Cardiac septum (tissue), 1 donor: Measurements from ENCODE around the gene SIRT2. TPM values are rescaled to one million over a fixed set of nuclear protein-coding genes. Genes with fewer than 3 reads are reported as not detected.

Source experiments
- DNase-seq: peaks from one replicate; pipeline ENCODE4 v3.0.0-alpha.2; 2020; ENCODE audit warnings: low spot score
- intact Hi-C: fragments of 100-400 bp; cut with DNase I; formaldehyde crosslinking; loops from one replicate; pipeline ENCODE4 v1.14.0; 2022
- total RNA-seq: library from RNA; stranded (reverse); fragmentation: NEBNext Ultra II Directional; extraction: Animal tissue kit (Norgen Biotek cat#: 25700); gene quantifications from one replicate; pipeline ENCODE4 v1.2.1, GENCODE V29; 2021
- donor health status: DM: no; HTN: no; CAD: no.

The SIRT2 gene
- total RNA-seq, 1 donor from 2014 or later: 49.6 TPM

GRCh38 chr19:38850436-38850975 is 48.9 kb downstream of the SIRT2 start:
- intact Hi-C loops: loop anchor here (5.0 kb wide), 3 partner anchors 47 to 233 kb away; partner anchors contain the start of genes ACTN4, EIF3K, MAP4K1 and NFKBIB
- peak; percentile 99 for DNase-seq

GRCh38 chr19:38849860-38850435 is 49.5 kb downstream of the SIRT2 start, which contains the start of gene HNRNPL:
Gene HNRNPL, minus strand, starts transcription at chr19:38849986. Its CDS starts 20 bp downstream, at chr19:38849966.
- intact Hi-C loops: loop anchor here (2.0 to 5.0 kb wide), 4 partner anchors 19 to 233 kb away; partner anchors contain the start of genes ACTN4, ECH1, EIF3K and MAP4K1
- DNase-seq: peak; percentile 100

- intact Hi-C loops: loop anchor here (2.0 kb wide), 1 partner anchor 19 kb away; the partner anchor contains the start of gene ECH1
- DNase-seq: peak; percentile 97
Observed at GRCh38 chr19:38849147-38849859, 50.1 kb downstream of the SIRT2 start.

DNA sequence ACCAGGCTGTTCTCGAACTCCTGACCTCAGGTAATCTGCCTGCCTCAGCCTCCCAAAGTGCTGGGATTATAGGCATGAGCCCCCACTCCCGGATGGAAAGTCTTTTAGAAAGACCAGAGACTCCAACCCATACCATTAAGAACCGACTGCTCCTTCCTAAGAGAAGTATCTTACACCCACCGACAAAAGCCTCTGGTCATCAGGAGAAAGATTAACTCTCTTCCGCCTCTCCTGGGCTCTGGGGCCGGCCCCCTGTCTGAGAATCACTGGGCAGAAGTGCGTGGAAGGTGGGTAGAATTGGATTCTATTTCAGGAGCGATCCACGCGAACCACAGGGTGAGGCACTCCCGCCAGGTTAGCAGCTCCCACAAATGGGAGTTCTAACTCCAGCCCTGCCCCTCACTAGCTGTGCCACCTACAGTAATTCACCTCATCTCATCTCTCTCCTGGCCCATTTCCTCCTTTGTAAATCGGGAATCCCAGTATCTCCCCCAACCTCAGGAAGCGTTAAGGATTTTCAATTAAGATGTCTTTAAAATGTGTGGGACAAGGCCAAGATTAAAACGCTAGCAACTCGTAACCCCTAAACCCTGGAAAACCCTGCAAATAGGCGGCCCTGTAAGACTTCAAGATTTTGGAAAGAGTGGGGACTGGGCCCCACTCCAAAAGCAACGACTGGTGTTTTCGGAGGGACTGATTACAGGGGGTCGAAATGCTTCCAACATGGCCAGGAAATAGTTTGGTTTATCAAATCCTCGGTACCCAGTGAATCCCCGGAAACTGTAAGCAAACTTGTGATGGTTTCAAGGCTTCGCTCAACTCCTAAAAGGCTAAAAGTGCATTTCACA is 50.9 kb downstream of the SIRT2 start:
- intact Hi-C loops: loop anchor here (2.0 kb wide), 1 partner anchor 18 kb away; the partner anchor contains the start of gene ECH1
- no peak for DNase-seq

- intact Hi-C loops: no loop called here
- DNase-seq: no peak
Observed at GRCh38 chr19:38846097-38846496, 53.3 kb downstream of the SIRT2 start.

GRCh38 chr19:38845374-38846024 is 53.9 kb downstream of the SIRT2 start:
- intact Hi-C loops: no loop called here

GRCh38 chr19:38844093-38844686 is 55.2 kb downstream of the SIRT2 start:
- DNase-seq: no peak

More at GRCh38 chr19:38845374-38846024, 53.9 kb downstream of the SIRT2 start:
- DNase-seq: no peak

DNA sequence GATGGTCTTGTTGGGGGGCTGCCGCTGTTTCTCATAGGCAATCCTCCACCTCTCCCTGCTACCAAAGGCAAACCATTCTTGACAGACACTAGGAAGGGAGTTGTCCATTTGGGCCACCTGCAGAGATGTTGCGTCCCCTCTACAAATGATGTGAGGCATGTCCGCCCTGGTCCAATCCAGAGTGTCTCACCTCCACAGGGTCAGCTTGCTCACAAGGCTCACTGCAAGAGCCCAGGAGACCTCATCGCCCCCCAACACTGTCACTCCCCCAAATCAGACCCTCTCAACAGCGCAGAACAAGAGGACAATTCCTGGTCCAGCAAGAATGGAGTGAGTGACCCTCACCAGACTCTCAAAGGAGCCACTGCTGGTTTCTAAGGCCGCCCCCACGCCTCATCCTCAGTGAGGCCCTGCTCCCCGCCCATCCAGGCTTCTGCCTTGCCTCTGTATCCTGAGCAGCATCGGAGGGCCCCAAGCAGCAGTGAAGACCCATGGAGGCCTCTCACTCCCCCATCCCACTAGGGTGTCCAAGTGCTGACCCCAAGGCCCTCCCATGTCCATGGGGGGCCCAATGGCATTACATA is 56.2 kb downstream of the SIRT2 start:
- DNase-seq: no peak
- intact Hi-C loops: no loop called here

More at GRCh38 chr19:38844093-38844686, 55.2 kb downstream of the SIRT2 start:
- intact Hi-C loops: no loop called here

DNA sequence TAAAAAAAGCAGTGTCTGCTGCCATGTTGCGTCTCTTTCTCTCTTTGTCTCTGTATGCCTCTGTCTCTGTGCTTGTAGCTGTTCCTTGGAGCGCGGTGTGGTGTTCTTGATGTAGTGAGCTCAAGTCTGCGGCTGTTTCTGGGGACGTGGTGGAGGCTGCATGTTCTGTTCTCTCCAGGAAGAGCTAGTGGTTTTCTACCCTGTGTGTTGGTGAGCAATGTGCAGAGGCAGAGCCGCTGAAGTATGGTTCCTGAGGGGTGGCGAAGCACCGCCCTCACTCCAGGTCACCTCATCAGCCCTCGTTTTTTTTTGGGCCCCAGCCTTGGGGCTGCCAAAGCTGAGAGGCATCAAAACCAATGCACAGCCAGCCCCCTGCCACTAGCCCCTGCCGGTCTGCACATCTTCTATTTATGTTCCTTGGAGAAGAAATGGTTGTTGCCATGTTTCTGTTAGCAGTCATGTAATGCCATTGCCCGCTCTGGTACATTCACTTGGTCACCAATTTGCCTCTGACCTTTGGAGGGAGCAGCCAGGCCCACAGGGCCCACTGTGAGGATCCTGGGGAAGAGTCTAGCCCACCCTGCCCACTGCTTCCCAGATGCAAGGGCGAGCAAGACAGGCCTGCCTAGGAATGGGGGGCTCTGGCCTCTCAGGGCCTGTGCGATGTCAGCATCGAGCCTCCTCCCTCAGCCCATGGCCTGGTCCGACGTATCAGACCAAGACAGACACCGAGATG is 56.8 kb downstream of the SIRT2 start:
- intact Hi-C loops: no loop called here
- no peak for DNase-seq

DNA sequence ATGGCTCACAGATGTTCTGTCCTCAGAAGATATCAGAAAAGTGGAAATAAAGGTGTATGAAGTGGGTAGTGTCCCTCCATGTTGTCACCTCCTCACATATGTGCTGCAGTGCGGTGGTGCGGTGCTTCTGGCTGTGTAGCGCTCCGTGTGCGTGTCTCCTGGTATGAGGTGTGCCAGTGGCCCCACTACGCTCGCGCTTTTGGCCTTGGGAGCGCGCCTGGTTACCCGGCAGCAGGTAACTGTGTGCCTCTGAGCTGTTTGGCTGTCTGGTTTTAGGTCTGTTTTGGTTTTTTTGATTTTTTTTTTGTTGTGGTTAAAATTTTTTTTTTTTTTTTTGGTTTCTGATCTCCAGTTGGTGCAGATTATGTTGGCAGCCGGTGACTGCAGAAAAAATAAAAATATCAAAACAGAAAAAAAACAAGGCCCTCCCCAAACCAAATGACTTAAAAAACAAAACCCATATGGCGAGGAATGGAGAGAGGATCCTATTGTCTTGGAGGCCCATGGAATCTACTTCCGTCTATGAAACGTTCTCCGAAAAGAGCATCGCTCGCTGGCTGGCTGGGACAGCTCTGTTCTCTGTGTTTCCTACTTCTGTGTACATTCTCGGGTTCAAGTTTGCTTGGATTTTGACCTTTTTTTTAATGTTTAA is 57.5 kb downstream of the SIRT2 start:
- intact Hi-C loops: no loop called here
- DNase-seq: no peak

DNA sequence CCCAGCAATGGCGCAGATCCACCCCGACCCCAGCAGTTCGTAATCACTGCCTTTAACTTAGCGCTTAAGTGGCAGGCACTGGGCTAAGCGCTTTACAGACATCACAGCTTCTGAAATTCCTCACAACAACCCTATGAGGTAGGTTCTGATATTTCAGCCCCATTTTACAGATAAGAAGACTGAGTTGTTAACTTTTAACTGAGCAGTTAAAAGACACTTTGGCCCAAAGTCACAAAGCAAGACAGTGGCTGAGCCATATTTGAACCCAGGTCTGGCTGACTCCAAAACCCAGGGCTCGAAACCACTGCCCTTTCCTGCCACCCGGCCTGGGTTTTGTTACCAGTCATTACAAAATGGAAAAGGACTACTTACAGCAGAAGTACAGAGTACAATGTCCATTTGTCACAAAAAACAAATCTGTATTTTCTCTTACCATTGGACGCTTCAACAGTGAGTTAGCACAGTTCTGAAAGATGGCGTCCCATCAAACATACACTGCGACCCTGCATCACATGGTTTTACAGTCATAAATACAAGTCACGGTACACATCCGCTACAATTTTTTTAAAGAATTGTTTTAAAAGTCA is 58.1 kb downstream of the SIRT2 start:
- intact Hi-C loops: no loop called here
- no peak for DNase-seq

DNA sequence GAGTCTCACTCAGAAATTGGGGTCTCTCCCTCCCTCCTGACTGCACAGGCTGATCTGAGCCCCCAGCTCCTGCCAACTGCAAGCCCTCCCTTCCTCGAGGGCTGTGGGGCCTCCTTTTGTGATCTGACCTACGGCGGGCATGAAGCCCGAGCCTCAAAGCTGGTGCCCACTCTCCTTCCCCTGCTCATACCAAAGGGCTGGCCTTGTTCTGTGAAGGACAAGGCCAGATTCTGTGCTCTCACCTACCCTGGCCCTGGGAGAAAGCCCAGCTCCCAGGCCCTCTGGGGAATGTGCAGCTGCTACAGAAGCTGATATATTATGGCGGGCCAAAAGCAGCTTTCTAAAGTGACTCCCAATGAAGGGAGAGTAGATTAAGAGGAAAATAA is 58.8 kb downstream of the SIRT2 start:
- no peak for DNase-seq
- intact Hi-C loops: no loop called here

DNA sequence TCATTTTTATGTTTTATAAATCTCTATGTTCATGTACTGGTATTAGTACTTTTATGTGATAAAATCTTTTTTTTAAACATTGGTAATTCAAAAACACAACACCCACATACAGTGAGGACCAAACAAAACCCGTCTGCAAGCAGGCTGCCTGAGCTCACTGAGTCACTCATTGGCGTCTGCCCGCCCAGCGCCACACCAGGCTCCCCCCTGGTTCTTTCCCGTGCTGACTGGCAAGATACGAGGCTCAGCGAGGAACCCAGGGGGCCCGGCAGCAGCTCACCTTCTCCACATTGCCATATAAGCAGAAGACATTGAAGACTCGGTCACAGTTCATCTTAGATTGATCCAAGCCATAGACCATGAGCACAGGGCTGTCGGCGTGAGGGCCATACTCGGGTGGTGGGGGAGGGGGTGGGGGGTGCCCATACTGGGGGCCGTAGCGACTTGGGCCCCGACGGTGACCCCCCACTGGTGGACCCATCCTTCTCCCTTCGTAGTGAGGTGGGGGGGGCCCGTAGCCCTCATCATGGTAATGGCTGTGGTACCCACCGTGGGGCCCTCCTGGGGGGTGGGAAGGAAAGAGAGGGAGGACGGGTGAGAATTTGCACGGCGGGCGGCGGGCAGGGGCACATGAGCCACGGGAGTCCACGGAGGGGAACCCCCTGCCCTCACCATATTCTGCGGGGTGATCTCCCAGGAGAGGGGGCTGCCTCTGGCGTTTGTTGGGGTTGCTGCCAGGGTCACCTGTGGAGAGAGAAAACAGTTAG is 59.4 kb downstream of the SIRT2 start:
- intact Hi-C loops: loop anchor here (10.0 kb wide), 1 partner anchor 195 kb away; the partner anchor contains the start of gene ACTN4
- no peak for DNase-seq

- intact Hi-C loops: loop anchor here (10.0 kb wide), 1 partner anchor 194 kb away; the partner anchor contains the start of gene ACTN4
- DNase-seq: no peak
Observed at GRCh38 chr19:38838986-38839761, 60.2 kb downstream of the SIRT2 start.
